Activated CD4-positive, CD25-positive, alpha-beta regulatory T cell treated with anti-CD3 and anti-CD28 coated beads, Interleukin-2, amount 50 U/mL, for 72 hours (primary cell): ENCODE measurements around the gene PTTG2.
A peak's percentile ranks its signal among the peaks of the same experiment; 100 is the strongest.
"Not testable (repeated sequence)": the region's sequence is repeated elsewhere in the genome, so short reads cannot be mapped to it uniquely, and the experiment has no call there.

Experiments
- DNase-seq: peaks from one replicate; pipeline ENCODE4 v3.0.0; 2021

PTTG2 gene

GRCh38 chr4:37958932-37959331 lies 1.3 kb upstream of the PTTG2 start:
- DNase-seq: no peak

GRCh38 chr4:37960679-37961450 lies 667 bp downstream of the PTTG2 start:
- DNase-seq: no peak

GRCh38 chr4:37964734-37965457 lies 4.7 kb downstream of the PTTG2 start:
- no peak for DNase-seq

- DNase-seq: no peak
Measured at GRCh38 chr4:37966044-37966443, 5.8 kb downstream of the PTTG2 start.

- DNase-seq: no peak
Measured at GRCh38 chr4:37967736-37968135, 7.5 kb downstream of the PTTG2 start.

GRCh38 chr4:37968747-37969146 lies 8.5 kb downstream of the PTTG2 start:
- DNase-seq: no peak

GRCh38 chr4:37970702-37971101 lies 10.5 kb downstream of the PTTG2 start:
- peak; percentile 60 for DNase-seq

- DNase-seq: no peak
Measured at GRCh38 chr4:37971202-37971601, 11.0 kb downstream of the PTTG2 start.

GRCh38 chr4:37973441-37973840 lies 13.2 kb downstream of the PTTG2 start:
- no peak for DNase-seq

- DNase-seq: not testable (repeated sequence)
Measured at GRCh38 chr4:37975321-37975822, 15.2 kb downstream of the PTTG2 start.

GRCh38 chr4:37976507-37976906 lies 16.3 kb downstream of the PTTG2 start:
- no peak for DNase-seq

- peak; percentile 69 for DNase-seq
Measured at GRCh38 chr4:37976991-37977470, 16.8 kb downstream of the PTTG2 start.

- peak; percentile 72 for DNase-seq
Measured at GRCh38 chr4:37977471-37978247, 17.5 kb downstream of the PTTG2 start.

- DNase-seq: no peak
Measured at GRCh38 chr4:37978248-37978924, 18.2 kb downstream of the PTTG2 start.

- DNase-seq: no peak
Measured at GRCh38 chr4:37980246-37980645, 20.0 kb downstream of the PTTG2 start.

- no peak for DNase-seq
Measured at GRCh38 chr4:37981425-37981824, 21.2 kb downstream of the PTTG2 start.

- DNase-seq: no peak
Measured at GRCh38 chr4:37981844-37982720, 21.9 kb downstream of the PTTG2 start.

GRCh38 chr4:37982736-37983135 lies 22.5 kb downstream of the PTTG2 start:
- DNase-seq: no peak

- DNase-seq: no peak
Measured at GRCh38 chr4:37983951-37984350, 23.8 kb downstream of the PTTG2 start.

GRCh38 chr4:37985730-37986275 lies 25.6 kb downstream of the PTTG2 start:
- DNase-seq: no peak

- no peak for DNase-seq
Measured at GRCh38 chr4:37988670-37989069, 28.5 kb downstream of the PTTG2 start.
